K562 (cell line): ENCODE results near the gene ADAP1. TPM values are rescaled to one million over a fixed set of nuclear protein-coding genes. Genes with fewer than 3 reads are reported as not detected.

Experiments used
- ATF2 ChIP-seq: sonication (generic); formaldehyde crosslinking; IDR thresholded peaks from 2 replicates; pipeline ENCODE4 v1.8.1; 2022; ENCODE audit warnings: missing genetic modification reagents
- ATF7 ChIP-seq: fragments of 450-650 bp; IDR thresholded peaks from 2 replicates; pipeline ENCODE4 v1.7.1; 2014; ENCODE audit warnings: mild to moderate bottlenecking, moderate library complexity
- CCNT2 ChIP-seq: IDR thresholded peaks from 2 replicates; pipeline ENCODE4 v1.6.1; 2011; ENCODE audit warnings: borderline replicate concordance, low read depth, mild to moderate bottlenecking, moderate library complexity, mixed read lengths, low read length; ENCODE audit not compliant: insufficient read length; ENCODE audit errors: extremely low read depth
- GTF3C2 ChIP-seq: IDR thresholded peaks from 3 replicates; pipeline ENCODE4 v1.6.1; 2011; ENCODE audit warnings: borderline replicate concordance, mild to moderate bottlenecking, moderate library complexity; ENCODE audit not compliant: insufficient read length; ENCODE audit errors: extremely low read depth
- KAT7 ChIP-seq: sonication (generic); formaldehyde crosslinking; IDR thresholded peaks from 2 replicates; pipeline ENCODE4 v1.8.0; 2022; ENCODE audit warnings: missing genetic modification reagents, mild to moderate bottlenecking, borderline replicate concordance
- MCM2 ChIP-seq: fragments of 450-650 bp; IDR thresholded peaks from 2 replicates; pipeline ENCODE4 v1.6.1; 2017; ENCODE audit warnings: low read depth, mild to moderate bottlenecking
- NONO ChIP-seq, 2 experiments: fragments of 200-400 bp in 1 of 2; fragments of 450-650 bp in 1 of 2; formaldehyde crosslinking in 1 of 2; IDR thresholded peaks; 2 replicates each; pipeline ENCODE4 v1.6.1; 2017; ENCODE audit warnings: low read depth in 2 of 2, mild to moderate bottlenecking in 2 of 2, moderate library complexity in 2 of 2, low read length in 1 of 2
- NR2C1 ChIP-seq, 2 experiments: fragments of 450-650 bp; IDR thresholded peaks; 2 replicates each; pipeline ENCODE4 v1.6.1; 2017; ENCODE audit warnings: mild to moderate bottlenecking in 2 of 2, antibody characterized with exemption in 1 of 2, inconsistent platforms in 1 of 2, missing compliant biosample characterization in 1 of 2, missing genetic modification characterization in 1 of 2
- PATZ1 ChIP-seq: fragments of 250-450 bp; sonication (Bioruptor Pico); IDR thresholded peaks from 2 replicates; pipeline ENCODE4 v1.5.0; 2020; ENCODE audit warnings: mild to moderate bottlenecking, borderline replicate concordance
- PHF8 ChIP-seq: fragments of 200-600 bp; sonication (generic); IDR thresholded peaks from 2 replicates; pipeline ENCODE4 v1.6.1; 2012; ENCODE audit warnings: mixed run types, mild to moderate bottlenecking, inconsistent platforms, low read length, moderate library complexity, borderline replicate concordance
- RAD51 ChIP-seq: fragments of 450-650 bp; IDR thresholded peaks from 2 replicates; pipeline ENCODE4 v1.7.1; 2016; ENCODE audit warnings: low read depth, mild to moderate bottlenecking, borderline replicate concordance
- RB1 ChIP-seq: fragments of 450-650 bp; IDR thresholded peaks from 2 replicates; pipeline ENCODE4 v1.6.1; 2017; ENCODE audit warnings: low read depth, mild to moderate bottlenecking
- TBP ChIP-seq: optimal IDR thresholded peaks from 2 replicates; pipeline ENCODE3; 2011; ENCODE audit warnings: low read depth, low read length, improper control_type of control experiment
- TCF3 ChIP-seq: sonication (generic); formaldehyde crosslinking; IDR thresholded peaks from 2 replicates; pipeline ENCODE4 v1.4.0; 2020; ENCODE audit warnings: mild to moderate bottlenecking, missing genetic modification reagents
- ZNF583 ChIP-seq: fragments of 250-450 bp; sonication (Bioruptor Pico); IDR thresholded peaks from 2 replicates; pipeline ENCODE4 v1.4.0; 2020
- polyA plus RNA-seq, 8 experiments: library from polyadenylated mRNA; depleted of rRNA in 4 of 8; stranded (reverse) in 5 of 8; unstranded in 3 of 8; fragments of >200 nt; fragmentation: Nextera tagmentation in 2 of 8; fragmentation: Illumina TruSeq in 1 of 8; extraction: Ambion mirVana in 2 of 8; extraction: Trizol in 1 of 8; gene quantifications; 2 replicates each; pipeline versions ENCODE4 v1.2.1 to v1.2.3, GENCODE V29; 2011 to 2014; ENCODE audit warnings: inconsistent platforms in 1 of 8, missing spikeins in 1 of 8
- total RNA-seq, 7 experiments: library from RNA; depleted of rRNA in 6 of 7; stranded (reverse); fragments of >200 nt in 6 of 7; fragmentation: Illumina TruSeq in 2 of 7; extraction: Trizol in 2 of 7; gene quantifications; 2 replicates each; pipeline versions ENCODE4 v1.2.1 to v1.2.3, GENCODE V29; 2011 to 2021; ENCODE audit warnings: low replicate concordance in 1 of 7
- TF ChIP-seq, protein P1 (sequence below): sonication (generic); formaldehyde crosslinking; IDR thresholded peaks from 2 replicates; pipeline ENCODE4 v1.8.0; 2022; ENCODE audit warnings: mild to moderate bottlenecking, missing genetic modification reagents, borderline replicate concordance

ADAP1 gene
- total and polyA plus RNA-seq, 9 of the 15 experiments (the other 6 are each of a cell fraction or from before 2014, with no cell fraction given), result 0.27 to 1.4 (median 0.52) TPM; not detected in 3

DNA sequence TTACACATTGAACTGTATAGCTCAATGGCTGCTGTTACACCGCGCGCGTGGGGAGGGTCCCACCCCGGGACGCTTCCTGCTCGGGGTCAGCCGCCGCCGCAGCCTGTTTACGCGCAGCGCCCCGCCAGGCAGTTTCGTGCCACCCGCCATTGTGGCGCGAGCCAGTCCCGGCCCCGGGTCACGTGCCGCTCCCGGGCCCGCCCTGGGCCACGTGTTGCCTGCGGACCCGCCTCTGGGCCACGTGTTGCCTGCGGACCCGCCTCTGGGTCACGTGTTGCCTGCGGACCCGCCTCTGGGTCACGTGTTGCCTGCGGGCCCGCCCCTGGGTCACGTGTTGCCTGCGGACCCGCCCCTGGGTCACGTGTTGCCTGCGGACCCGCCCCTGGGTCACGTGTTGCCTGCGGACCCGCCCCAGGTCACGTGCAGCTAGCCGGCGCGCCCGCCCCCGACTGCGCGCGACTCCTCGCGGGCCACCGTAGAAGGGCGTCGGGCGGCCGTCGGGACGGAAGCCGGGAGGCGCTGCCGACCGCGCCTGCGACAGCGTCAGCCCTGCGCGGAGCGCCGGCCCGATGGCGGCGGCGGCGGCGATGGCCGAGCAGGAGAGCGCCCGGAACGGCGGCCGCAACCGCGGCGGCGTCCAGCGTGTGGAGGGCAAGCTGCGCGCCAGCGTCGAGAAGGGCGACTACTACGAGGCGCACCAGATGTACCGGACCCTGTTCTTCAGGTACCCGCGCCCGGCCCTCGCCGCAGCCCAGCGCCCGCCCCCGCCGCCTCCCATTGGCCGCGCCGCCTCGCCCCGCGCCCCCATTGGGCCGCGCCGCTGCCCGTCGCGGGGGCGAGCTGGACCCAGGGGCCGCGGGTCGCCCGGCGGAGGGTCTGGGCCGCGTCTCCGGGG is 78.2 kb downstream of the ADAP1 start, which contains the start of gene GET4 (continued):
- TF ChIP-seq, protein P1, sequence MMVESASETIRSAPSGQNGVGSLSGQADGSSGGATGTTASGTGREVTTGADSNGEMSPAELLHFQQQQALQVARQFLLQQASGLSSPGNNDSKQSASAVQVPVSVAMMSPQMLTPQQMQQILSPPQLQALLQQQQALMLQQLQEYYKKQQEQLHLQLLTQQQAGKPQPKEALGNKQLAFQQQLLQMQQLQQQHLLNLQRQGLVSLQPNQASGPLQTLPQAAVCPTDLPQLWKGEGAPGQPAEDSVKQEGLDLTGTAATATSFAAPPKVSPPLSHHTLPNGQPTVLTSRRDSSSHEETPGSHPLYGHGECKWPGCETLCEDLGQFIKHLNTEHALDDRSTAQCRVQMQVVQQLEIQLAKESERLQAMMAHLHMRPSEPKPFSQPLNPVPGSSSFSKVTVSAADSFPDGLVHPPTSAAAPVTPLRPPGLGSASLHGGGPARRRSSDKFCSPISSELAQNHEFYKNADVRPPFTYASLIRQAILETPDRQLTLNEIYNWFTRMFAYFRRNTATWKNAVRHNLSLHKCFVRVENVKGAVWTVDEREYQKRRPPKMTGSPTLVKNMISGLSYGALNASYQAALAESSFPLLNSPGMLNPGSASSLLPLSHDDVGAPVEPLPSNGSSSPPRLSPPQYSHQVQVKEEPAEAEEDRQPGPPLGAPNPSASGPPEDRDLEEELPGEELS (CRISPR knock-in tag), result peak; percentile 99; the same call in 1 of the 2 replicates
- TF ChIP-seq CCNT2 (peak; percentile 97), ZNF583 (0 out of 2 replicates have a peak, but pooled peaks have one; percentile 25), RB1 (peak; percentile 93), ATF7 (peak; percentile 63; the same call in 1 of the 2 replicates), KAT7 (CRISPR knock-in tag) (no peak), MCM2 (no peak), RAD51 (peak; percentile 95), GTF3C2 (no peak), ATF2 (CRISPR knock-in tag) (peak; percentile 85), TBP (peak; percentile 71), PATZ1 (CRISPR knock-in tag) (no peak), NONO (IDR thresholded peaks at IDR 0.05; ENCODE audit: low read depth in 2 of 2, low read length in 1 of 2) (peak in 1 of 2 experiments; percentile 96; a peak in 3 of 4 replicates), PHF8 (peak; percentile 72; the same call in 1 of the 2 replicates), NR2C1 (IDR thresholded peaks at IDR 0.05) (0 out of 2 replicates have a peak, but pooled peaks have one; percentile 40), NR2C1 (tag; IDR thresholded peaks at IDR 0.05) (0 out of 2 replicates have a peak, but pooled peaks have one; percentile 22), TCF3 (CRISPR knock-in tag) (peak; percentile 51)
